Stimulated activated CD4-positive, alpha-beta T cell treated with anti-CD3 and anti-CD28 coated beads, Interleukin-2, amount 100 ng/mL, for 48 hours (primary cell): Measurements from ENCODE around the gene NHSL1.
A peak's percentile ranks its signal among the peaks of the same experiment; 100 is the strongest.

Experiments
- DNase-seq, 2 donors: peaks; one replicate each; pipeline ENCODE4 v3.0.0-alpha.2; 2020

Gene NHSL1

DNA sequence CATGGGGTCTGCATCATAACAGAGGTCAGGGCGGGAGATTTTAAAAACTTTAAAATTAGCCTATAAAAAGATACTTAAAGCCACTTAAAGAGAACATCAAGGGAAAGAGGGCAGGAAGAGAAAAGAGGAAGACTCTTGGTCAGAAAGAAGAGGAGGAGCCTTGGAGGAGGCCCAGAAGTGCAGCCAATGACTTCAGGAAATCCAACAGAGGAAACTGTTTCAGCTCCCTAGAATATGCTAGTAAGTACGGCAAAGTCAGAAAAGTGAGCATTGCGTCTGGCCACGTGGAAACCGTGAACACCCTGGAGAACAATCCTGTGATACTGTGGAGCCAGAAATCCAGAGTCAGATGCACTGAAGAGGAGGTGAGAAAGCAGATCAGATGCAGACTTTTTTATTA is 22.5 kb upstream of the NHSL1 start:
- DNase-seq = no peak

DNA sequence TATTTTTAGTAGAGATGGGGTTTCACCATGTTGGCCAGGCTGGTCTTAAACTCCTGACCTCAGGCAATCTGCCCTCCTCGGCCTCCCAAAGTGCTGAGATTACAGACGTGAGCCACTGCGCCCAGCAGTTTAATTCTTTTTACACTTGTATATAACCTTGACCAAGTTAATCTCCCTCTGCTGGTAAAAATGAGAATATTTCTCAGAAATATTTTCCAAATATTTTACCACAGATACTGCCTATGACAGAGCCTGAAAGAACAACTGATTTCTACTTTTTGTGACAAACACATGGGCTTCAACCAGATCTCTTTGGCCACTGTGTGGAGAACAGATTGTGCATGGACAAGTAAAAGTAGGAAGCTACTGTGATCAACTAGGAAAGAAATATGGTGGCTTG is 21.2 kb upstream of the NHSL1 start:
- no peak for DNase-seq

DNA sequence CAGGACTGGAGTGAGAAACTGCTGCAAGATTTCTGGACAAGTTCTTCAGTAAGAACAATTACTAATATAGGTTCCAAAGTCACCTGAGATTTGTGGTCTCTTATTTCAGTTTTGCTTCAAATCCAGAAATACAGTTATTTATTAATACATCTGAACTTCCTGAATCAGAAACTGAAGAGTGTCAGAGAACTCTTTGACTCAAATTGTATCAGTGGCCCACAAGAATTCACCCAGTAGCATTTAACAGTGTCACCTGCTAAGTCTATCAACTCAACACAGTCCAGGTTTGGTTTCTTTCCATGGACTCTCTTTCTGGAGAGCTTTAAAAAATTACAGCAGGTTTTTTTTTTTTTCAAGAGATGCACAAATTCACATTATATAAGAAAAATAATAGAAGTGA is 18.8 kb upstream of the NHSL1 start:
- DNase-seq = no peak

DNA sequence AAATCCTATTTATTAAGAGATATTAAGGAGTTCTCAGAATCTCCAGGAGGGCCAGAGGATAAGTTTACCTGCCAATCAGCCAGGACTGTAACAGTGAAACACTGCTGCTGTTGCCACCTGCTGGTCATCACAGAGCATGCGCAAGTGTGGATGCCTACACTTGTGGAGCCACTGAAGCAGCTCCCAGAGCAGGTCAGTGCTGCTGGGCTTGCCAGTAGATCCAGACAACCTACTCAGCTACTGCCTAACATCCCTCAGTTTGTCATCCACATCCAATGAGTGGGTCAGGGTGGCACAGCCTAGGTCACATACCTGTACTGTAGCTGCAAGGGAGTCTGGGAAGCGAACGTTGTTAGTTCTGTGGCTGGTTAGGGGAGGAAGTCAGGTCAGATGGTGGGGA is 18.3 kb upstream of the NHSL1 start:
- peak; percentile 36 to 42 for DNase-seq

DNA sequence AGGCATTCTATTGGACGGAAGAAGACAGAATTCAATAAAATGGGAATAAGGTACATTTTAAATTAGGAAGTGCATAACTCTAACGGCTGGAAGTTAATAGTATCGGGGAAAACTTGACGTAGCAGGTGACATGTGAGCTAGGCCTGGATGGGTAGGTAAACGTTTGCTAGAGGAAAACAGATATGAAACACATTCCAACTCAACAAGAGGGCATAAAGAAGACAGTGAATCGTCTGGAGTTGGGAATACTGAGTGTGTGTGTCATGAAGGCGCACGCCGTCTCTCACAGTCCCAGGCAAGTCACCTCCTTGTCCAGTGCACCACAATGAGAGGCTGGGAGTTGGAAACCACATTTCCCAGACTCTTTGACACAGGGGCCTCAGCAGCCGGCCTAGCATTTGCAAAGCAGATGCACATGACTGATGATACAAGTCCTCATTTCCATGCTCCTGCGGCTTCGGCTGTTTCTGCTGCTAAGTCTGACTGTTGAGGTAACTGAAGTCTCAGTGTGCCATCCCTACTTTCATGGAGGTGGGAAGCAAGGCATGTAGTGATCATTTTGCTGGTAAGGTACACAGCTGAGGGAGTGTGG is 16.5 kb upstream of the NHSL1 start:
- no peak for DNase-seq

DNA sequence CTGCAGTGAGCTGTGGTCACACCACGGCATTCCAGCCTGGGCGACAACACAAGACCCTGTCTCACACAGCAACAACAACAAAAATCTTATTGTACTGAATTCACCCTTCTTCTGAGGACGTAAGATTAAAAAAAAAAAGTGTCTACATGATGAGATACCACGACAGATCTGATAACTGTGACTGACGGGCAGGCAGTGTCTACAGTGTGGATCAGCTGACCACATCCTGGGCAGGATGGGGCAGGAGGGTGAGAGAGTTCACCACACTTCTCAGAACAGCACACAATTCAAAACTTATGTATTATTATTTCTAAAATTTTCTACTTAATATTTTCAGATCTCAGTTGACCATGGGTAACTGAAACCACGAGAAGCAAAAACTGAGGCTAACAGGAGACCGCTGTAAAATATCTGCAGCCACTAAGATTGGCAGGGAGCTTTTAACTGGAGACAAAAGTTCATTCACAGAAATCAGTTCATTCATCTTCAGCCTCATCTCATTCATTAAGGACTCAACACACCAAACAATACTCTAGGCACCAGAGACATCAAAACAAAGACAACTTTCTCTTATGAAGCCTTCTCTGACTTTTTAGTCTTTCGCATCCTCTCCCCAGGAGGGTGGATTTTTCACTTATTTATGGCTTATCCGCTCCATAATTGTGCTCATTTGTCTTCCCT is 15.7 kb upstream of the NHSL1 start:
- DNase-seq = no peak

DNA sequence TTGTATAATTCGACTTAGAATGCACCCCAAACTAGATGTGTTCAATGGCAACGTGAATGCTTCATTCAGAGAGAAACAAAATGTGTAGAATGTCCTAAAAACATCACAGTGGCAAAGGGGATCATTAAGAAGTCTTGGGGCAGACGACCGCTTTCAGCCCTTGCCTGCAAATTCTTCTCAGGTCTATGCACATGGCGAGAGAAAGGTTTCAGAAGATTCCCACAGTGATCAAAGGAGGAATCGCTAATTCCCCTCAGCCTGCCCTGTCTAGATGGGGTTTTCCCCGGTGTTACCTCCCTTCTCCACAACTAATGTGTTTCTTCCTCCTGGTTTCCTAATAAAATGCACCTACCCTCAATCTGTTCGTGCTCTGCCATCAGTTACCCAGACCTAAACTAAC is 13.3 kb upstream of the NHSL1 start:
- no peak for DNase-seq

DNA sequence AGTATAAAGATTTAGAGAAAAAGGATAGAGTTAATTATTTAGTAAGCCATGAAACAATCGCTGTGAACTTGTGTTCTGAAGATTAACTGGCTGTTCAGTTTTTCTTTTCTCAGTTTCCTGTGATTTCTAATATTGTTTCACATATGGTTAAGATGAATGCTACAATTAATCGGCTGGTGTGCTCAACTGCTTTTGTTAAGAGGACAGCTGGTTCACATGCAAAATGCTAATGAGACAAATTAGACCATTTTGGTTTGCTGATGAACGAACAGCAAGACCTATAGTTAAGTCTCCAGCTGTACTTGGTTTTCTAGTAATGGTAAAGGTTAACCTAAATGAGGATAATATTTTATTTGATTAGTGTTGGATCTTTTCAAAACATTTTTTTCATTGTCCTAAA is 10.8 kb upstream of the NHSL1 start:
- no peak for DNase-seq

DNA sequence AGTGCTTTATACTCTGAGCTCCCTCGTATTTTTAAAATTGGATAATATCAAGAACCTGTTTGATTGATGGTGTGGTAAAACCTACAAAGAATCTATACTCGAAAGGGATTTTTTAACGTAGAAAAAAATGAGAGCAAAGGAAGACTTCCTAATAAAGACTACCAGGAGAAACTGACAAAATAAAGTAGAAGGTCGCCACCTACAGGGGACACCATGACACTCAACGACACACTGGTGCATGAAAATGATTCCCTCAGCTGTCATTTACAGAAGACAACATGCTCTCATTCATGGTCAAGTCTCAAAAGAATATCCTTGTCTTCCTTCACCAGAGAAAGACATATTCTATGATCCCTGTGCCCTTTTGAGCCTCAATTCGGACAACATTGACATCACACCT is 10.1 kb upstream of the NHSL1 start:
- peak; percentile 7 to 24 for DNase-seq

DNA sequence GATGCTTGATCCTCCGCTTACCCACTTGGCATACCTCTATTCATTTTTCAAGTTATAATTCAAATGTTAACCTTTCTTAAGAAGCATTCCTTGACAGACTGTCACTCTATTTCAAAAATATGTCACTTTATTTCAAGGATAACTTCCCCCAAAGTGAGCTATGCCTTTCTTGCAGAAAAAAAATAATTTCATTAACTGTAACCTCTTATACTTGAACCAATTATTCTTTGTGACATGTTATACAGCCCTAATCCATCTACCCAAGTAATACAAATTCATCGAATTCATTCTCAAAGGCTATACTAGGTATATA is 9.3 kb upstream of the NHSL1 start:
- DNase-seq = no peak

DNA sequence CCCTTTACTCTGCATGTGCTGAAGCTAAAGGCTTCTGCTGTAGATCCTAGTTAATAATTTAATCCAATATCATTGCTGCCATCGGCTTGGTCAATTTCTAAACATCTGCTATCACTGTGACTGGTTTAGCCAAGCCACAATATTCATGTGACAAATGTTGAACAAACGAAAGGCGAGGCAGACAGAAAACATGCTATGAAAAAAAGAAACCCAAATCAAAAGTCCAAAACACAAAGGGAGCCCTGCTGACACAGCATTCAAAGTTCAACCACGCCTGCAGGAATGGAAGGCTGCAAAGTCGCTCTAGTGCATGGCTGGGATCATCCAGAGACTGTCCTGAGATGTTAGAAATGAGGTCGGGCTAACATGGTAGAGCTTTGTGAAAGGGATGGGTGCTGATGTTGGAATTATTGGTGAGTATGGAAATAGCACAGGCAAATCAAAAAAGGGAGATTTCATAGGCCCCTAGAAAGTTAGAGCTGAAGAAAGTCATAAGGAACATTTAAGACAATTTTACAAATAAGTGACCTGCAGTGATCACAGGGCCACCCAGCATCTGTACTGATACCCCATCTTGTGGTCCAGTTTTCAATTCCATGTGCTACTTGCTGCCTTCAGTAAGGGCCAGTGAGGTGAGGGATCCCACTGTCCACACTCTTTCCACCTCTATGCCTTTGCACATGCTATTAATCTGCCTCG is 8.8 kb upstream of the NHSL1 start:
- DNase-seq = no peak

DNA sequence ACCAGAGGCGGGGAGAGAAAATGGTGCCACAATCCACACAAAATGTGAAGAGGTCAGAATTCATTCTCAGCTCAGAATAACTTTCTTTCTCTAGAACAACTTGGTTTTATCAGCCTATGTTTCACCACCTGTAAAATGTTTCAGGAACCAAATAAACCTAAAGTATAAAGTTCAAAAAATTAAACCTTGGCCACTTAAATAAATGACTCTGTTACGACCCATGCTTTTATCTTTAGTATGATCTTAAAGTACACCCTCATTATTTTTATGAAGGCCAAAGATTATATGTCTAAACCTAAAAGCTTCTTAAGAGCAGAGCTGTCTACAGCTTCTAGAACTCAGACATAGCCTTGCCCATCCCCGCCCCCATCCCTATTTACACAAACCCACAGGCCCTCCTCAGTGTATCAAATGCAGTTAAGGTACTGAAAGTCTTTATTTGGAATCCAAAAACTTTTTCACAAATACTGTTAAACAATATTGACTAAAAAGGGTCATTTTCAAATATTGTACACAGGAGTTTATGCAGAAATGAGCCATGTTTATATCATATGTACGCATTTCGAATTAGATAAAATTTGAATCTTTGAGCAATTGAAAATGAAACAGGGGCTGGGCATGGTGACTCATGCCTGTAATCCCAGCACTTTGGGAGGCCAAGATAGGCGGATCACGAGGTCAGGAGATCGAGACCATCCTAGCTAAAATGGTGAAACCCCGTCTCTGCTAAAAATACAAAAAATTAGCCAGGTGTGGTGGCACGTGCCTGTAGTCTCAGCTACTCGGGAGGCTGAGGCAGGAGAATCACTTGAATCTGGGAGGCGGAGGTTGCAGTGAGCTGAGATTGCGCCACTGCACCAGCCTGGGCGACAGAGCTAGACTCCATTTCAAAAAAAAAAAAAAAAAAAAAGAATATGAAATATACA is 5.7 kb upstream of the NHSL1 start:
- no peak for DNase-seq

DNA sequence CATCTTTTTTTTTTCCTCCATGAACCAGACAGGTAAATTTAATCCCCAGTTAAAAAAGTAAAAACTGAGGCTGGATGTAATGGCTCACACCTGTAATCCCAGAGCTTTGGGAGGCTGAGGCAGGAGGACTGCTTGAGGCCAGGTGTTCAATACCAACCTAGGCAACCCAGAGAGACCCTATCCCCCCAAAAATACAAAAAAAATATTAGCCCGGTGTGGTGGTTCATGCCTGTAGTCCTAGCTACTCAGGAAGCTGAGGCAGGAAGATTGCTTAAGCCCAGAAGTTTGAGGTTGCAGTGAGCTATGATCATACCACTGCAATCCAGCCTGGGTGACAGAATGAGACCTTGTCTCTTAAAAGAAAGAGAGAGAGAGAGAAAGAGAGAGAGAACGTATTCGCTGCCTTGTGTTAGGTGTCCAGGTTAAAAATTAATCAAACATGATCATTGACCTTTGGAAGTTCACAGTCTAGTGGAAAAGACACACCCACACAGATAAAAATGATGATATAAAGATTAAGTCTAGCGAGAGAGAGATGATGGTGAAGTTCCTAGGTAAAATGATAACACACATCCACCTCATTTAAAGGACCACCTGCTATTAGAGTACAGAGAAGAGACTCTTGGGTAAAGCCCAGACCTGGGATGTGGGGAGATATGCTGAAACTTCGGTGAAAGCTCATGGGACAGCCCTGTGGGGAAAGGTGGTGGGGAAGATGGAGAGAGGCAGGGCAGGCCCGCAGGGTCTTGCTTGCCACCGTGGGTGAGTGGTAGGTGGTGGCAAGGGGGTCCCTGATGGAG is 4.8 kb upstream of the NHSL1 start:
- no peak for DNase-seq

DNA sequence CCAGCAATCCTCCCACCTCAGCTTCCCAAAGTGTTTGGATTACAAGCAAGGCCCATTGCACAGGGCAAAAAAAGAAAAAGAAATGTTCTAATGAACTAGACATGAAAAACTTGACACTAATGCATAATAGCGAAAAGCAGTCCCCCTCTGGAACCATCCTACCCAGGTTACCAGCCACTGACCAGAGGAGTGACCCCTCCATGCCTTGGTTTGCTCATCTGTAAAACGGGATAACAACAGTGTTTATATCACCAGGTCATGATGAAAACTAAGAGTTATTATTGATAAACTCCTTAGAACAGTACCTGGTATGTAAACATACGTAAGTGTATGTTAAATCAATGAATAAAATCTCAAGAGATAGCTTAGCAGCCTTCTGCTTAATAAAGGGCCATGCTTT is 3.3 kb upstream of the NHSL1 start:
- DNase-seq = no peak

DNA sequence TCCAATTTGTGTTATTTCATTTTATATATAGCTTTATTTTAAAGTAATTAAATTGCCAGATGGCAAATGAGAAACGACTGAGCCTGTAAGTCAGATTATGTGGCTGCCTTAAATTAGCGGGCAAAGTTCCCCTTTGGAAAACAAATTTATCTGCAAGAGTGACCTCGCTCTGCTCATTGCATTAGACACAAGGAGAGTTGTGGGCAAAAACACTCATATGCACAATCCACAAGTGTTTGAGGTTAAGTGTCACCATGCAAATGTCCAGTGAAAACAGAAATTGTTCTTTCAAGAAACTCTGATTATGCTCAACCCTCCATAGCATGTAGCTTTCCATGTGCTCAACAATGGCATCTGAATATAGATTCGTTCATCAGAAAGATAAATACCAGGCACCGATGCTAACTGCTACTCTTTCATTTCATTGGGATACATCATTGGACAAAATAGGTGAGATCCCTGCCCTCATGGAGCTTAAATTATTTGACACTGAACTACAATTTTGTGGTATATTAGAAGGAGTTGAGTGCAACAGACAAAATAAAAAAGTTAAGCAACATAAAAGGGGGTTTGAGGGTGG is 1.7 kb upstream of the NHSL1 start:
- DNase-seq = no peak

DNA sequence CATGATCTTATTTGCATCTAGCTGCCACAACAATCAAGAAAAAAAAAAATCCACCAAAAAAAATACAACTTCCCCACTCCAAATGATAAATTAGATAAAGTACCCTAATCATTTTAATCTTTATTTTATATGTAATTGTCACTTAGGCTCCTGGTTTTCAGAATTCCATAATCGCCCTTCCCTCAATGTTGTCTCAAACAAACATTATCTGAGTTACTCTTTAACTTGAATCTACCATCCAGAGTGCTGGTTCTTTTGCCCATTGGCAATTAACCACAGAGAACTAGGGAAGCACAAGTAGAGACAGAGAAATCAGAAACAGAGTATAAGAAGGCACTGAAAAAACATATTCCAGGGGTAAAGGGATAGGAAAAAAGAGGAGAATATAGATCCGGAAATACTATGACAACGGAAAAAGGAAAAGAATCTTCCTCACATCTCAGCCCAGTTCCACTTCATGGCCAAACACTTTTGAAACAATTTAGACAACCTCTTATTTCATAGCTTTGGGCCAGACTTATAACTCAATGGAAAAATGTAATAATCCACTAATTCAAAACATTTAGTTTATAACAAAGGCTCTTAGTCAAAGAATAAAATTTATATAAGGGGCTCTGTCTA is 861 bp upstream of the NHSL1 start:
- DNase-seq = no peak

DNA sequence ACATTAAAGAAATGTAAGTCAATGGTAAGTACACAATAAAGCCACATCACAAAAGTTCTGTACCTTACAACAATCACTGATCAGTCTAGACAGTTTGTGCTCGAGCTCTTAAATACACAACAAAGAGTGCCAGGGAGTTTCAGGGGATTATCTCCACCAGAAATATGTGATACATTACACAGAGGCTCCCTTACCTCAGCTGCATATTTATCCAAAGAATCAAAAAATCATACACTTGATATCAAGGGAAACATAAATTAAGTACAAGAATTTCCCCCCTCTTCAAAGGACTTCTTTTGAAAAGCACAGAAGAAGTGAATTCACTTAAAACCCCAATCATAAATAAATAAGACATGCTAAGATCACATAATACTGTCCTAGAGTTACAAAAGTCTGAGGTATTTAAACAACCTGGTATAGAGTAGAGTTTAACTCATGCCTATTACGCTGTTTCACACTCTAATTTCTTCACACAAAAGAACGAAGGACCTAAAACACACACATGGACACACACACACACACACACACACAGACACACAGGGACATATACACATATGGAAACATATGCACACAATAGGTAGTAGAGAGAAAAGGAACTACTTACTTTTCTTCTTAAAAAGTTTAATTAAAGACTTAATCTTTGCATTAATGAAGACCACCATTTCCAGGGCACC is 528 bp downstream of the NHSL1 start:
- no peak for DNase-seq

DNA sequence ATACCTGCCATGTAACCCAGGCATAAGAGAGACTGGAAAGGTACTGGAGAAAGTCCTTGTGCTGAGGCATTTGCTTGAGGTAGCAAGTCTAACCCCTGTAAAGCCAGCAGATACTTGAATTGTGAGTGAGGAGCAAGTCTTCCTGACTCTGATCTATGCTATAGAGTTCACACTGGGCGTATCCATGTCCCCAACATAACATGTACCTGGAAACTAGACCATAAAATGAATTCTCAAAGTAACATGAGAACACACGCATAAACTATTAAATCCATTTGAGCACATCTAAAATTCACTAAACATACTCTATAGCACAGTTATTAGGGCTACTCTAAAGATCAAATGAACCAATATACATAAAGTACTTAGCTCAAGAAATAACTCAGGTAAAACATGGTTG is 2.0 kb downstream of the NHSL1 start:
- DNase-seq = no peak

DNA sequence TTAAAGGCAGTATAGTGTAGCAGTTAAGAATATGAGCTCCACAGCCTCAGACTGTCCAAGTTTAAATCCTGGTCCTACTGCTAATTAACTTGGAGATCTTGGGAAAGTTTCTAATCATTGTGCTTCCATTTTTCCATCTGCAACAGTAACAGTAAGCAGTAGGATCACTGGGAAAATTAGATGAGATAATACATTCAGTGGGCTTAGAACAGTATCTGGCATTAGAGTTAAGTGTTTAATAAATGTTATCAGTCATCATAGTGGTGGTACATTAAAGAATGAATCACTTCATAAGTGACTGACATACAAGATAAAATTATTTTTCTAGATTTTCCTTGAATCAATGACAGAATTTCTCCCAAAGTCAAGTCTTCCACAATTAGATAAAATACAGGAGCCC is 5.0 kb downstream of the NHSL1 start:
- DNase-seq = no peak

DNA sequence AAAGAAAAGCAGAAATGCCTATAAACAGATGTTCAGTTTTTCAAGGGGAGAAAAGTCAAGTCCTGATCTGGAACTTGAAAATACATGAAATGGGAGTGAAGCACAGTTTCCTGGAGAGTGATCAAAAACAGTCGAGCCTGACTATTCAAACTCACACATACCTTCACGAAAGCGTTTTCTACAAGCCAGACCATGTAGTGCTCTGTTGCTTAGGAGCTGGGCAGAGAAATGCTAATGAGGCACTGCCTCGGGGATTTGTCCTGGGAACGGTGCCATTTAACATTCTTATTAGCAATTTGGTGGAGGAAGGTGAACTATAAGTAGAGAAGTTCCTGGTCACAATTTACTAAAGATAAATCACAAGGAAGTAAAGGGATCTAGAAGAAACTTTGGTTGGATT is 5.9 kb downstream of the NHSL1 start:
- DNase-seq = no peak

DNA sequence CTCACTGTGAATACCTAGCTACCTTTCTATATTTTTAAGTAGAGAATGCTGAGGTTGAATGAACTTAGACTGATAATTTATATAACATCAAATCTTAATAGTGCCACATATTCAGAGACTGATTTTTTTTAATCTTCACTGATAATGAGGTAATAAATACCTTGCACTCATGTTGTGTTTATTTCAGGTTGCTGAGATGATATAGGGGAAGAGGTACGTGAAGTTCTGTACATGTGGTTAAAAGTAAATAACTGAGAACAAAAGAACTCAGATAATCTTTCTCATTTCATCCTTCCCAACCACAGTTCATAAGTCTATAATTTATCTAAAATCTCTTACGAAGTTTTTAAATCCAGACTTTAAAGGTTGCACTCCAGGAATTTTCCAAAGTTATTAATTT is 6.4 kb downstream of the NHSL1 start:
- DNase-seq = no peak
